ENCODE data around the gene SCNM1.

- TF ChIP-seq, protein P1, sequence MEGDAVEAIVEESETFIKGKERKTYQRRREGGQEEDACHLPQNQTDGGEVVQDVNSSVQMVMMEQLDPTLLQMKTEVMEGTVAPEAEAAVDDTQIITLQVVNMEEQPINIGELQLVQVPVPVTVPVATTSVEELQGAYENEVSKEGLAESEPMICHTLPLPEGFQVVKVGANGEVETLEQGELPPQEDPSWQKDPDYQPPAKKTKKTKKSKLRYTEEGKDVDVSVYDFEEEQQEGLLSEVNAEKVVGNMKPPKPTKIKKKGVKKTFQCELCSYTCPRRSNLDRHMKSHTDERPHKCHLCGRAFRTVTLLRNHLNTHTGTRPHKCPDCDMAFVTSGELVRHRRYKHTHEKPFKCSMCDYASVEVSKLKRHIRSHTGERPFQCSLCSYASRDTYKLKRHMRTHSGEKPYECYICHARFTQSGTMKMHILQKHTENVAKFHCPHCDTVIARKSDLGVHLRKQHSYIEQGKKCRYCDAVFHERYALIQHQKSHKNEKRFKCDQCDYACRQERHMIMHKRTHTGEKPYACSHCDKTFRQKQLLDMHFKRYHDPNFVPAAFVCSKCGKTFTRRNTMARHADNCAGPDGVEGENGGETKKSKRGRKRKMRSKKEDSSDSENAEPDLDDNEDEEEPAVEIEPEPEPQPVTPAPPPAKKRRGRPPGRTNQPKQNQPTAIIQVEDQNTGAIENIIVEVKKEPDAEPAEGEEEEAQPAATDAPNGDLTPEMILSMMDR (conservative IDR thresholded peaks at IDR 0.05; ENCODE audit: low read depth in 2 of 2) = no peak
- TF ChIP-seq EZH2 (IDR thresholded peaks at IDR 0.05; ENCODE audit: low read depth, unreplicated experiment) (no peak), EZH2phosphoT487 (IDR thresholded peaks at IDR 0.05; ENCODE audit: unreplicated experiment) (no peak), JUNB (IDR thresholded peaks at IDR 0.05; ENCODE audit: unreplicated experiment) (no peak), REST (IDR thresholded peaks at IDR 0.05; ENCODE audit: unreplicated experiment) (no peak), POLR2AphosphoS5 (IDR thresholded peaks at IDR 0.05; ENCODE audit: low read depth) (no peak), NANOG (IDR thresholded peaks at IDR 0.05; ENCODE audit: borderline replicate concordance) (no peak), CREB1 (CRISPR knock-in tag; IDR thresholded peaks at IDR 0.05; ENCODE audit: low read depth) (no peak), ZNF462 (CRISPR knock-in tag; IDR thresholded peaks at IDR 0.05) (no peak), ZNF114 (CRISPR knock-in tag; IDR thresholded peaks at IDR 0.05) (no peak)
- TF ChIP-seq, protein P2, sequence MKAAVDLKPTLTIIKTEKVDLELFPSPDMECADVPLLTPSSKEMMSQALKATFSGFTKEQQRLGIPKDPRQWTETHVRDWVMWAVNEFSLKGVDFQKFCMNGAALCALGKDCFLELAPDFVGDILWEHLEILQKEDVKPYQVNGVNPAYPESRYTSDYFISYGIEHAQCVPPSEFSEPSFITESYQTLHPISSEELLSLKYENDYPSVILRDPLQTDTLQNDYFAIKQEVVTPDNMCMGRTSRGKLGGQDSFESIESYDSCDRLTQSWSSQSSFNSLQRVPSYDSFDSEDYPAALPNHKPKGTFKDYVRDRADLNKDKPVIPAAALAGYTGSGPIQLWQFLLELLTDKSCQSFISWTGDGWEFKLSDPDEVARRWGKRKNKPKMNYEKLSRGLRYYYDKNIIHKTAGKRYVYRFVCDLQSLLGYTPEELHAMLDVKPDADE (IDR thresholded peaks at IDR 0.05) = no peak
Observed at GRCh38 chr1:151134396-151134795, 31.5 kb upstream of the SCNM1 start.

Data from GM23338 (cell line).